GM12801 (cell line): ENCODE measurements around the gene ALK.

Source experiments
- CTCF ChIP-seq: IDR thresholded peaks from one replicate; pipeline ENCODE4 v1.5.1; 2011; ENCODE audit warnings: control low read depth; ENCODE audit not compliant: insufficient read length; ENCODE audit errors: extremely low read depth

ALK gene

GRCh38 chr2:29702276-29702675 lies 219.1 kb downstream of the ALK start:
- no peak for TF ChIP-seq CTCF

GRCh38 chr2:29700560-29700959 lies 220.8 kb downstream of the ALK start:
- no peak for TF ChIP-seq CTCF

- no peak for TF ChIP-seq CTCF
Observed at GRCh38 chr2:29699045-29699444, 222.3 kb downstream of the ALK start.

GRCh38 chr2:29698216-29698615 lies 223.2 kb downstream of the ALK start:
- TF ChIP-seq CTCF: no peak

GRCh38 chr2:29697715-29698114 lies 223.7 kb downstream of the ALK start:
- TF ChIP-seq CTCF: no peak

- no peak for TF ChIP-seq CTCF
Observed at GRCh38 chr2:29697181-29697580, 224.2 kb downstream of the ALK start.

- TF ChIP-seq CTCF: no peak
Observed at GRCh38 chr2:29694741-29695140, 226.6 kb downstream of the ALK start.
